GM18505 (cell line): ENCODE measurements around the gene INA.

Source experiments
- ATAC-seq: cut with Tn5 transposase; IDR thresholded peaks from one replicate; pipeline ENCODE4 v1.9.1; 2021; ENCODE audit not compliant: unreplicated experiment
- POLR2A ChIP-seq: IDR thresholded peaks from 4 replicates; pipeline ENCODE4 v1.6.1; 2011; ENCODE audit warnings: borderline replicate concordance; ENCODE audit not compliant: insufficient read depth, insufficient read length; ENCODE audit errors: extremely low read depth

The INA gene

GRCh38 chr10:103280506-103280905 is 3.6 kb downstream of the INA start:
- no peak for TF ChIP-seq POLR2A
- no peak for ATAC-seq

DNA sequence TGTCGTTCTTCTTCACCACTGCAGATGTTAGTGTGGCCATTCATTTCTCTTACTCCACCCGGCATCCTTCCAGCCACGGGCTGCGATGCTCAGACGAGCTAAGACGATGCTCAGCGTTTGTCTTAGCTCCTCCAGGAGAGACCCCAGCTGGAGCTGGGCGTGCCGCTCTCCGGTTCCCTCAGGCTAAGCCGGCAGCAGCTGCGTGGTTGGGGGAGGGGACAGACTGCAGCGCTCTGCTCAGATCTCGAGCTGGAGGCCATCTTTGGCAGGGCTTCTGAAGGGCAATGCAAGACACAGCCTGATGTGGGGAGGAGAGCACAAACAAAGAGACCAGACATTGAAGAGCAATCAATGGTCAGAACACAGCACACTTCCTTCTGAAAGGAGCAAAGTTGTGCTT is 4.8 kb downstream of the INA start:
- ATAC-seq = no peak
- no peak for TF ChIP-seq POLR2A

DNA sequence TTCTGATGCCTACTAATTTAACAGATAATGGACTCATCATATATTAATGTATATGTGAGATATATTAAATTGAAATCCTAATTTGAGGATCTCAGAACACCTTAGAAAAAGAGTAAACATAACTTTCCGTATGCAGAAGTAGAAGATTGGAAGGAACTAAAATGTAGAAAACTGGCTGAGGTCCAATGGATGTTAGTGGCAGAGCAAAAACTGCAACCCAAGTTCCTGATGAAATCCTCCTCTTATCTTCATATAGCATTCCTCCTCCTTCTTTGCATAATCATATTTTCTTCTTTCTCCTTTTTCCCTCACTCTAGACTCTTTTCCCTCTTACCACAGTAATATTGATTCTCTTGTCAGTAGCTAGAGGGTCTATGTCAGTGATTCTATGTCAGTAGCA is 6.0 kb downstream of the INA start:
- no peak for ATAC-seq
- TF ChIP-seq POLR2A = no peak

DNA sequence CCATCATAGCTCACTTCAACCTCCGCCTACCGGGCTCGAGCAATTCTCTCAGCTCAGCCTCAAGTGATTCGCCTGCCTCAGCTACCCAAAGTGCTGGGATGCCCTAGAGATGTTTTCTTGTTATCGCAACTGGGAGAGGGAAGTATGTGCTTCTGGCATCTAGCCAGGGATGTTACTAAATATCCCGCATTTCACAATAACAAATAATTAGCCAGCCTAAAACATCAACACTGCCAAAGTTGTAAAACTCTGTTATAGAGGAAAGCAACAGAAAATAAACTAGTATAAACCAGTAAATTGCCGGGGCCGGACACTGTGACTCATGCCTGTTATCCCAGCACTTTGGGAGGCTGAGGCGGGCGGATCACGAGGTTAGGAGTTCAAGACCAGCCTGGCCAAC is 7.2 kb downstream of the INA start:
- ATAC-seq = no peak
- no peak for TF ChIP-seq POLR2A

DNA sequence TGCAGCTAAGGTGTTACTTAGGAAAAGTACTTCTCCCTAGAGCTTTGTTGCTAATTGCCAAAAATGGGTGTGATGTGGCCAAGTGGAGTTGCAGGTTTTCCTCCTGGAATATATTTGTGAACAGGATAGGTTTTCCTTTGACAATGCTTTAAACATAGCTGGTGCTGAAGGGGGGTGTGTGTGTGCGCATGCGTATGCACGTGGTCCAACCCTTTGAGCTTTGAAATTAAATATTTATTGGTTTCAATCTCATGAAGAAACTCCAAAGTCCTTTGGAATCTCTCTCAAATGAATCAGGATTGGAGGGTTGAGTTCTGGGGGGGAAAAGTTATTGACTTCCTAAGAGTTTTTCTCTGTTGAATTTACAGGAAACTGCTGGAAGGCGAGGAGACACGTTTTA is 11.1 kb downstream of the INA start:
- no peak for TF ChIP-seq POLR2A
- ATAC-seq = no peak

- TF ChIP-seq POLR2A = no peak
- no peak for ATAC-seq
These were observed 14.7 kb downstream of the INA start for GRCh38 chr10:103291588-103291987.

DNA sequence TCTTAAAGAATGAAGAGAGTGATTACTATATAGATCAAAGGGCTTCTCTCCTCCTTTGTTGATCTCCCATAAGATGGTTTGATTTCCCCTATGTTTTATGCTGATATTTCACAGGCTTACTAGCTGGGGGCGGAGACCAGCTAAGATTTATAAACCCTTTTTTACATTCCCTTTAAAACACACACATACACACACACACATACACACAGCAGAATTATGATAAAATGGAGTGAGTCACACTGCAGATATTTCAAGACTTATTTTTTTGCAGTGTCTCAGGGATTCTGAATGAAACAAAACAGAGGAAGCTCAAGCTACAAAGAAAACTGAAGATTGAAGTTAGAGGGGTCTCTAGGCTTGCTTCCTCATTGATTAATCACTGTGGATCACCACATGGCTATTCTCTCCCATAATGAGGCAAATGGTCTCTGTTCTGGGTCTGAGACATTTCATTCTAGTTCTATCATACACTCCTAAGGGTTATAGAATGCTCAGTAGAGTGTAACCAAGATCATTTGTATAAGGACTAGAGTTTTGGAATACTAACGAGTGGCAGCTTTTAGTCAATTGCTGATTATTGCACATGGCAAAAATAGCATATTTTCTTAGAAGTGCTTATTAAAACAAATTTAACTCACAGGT is 18.6 kb downstream of the INA start:
- TF ChIP-seq POLR2A = no peak
- ATAC-seq = no peak

- ATAC-seq = no peak
- TF ChIP-seq POLR2A = no peak
These were observed 30.7 kb downstream of the INA start for GRCh38 chr10:103307594-103307993.

GRCh38 chr10:103310197-103310596 is 33.3 kb downstream of the INA start:
- no peak for ATAC-seq
- no peak for TF ChIP-seq POLR2A

GRCh38 chr10:103316087-103316486 is 39.1 kb downstream of the INA start:
- no peak for ATAC-seq
- TF ChIP-seq POLR2A = no peak

DNA sequence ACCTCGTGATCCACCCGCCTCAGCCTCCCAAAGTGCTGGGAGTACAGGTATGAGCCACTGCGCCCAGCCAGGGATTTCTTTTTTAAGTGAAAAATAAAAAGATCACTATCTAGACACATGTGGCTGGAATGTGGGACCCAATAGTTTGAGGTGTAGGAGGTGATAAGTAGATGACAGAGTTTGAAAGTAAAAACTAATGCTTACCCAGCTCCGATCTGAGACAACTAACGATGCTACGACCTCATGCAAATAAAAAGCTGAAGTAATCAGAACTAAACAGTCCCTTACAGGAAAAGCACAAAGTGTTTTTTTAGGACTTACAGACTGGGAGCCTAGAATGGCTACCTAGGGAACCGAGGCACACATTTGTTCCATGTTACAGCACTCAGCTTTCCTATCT is 51.0 kb downstream of the INA start:
- no peak for TF ChIP-seq POLR2A
- ATAC-seq = no peak

DNA sequence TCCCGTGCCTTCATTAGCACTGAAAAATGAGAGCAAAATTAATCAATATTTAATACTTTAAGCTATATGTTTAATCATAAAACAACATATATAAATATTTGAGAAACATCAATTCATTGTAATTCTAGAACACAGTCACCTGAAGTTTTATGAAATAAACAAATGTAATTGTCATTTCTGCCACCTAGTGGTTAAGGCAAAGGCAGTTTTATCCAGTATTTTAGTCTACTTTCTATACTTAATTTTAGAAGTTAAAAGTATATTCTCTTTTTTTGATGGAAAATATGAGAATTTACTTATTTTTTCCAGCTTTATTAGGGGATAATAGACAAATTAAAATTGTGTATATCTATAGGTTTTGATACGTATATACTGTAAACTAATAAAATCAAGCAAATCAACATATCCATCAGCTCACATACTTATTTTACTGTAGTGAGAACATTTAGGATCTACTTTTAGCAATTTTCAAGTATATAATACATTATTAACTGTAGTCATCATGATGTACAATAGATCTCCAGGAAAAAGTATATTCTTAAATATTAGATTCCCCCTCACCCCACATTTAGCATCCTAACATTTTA is 57.1 kb downstream of the INA start:
- no peak for ATAC-seq
- no peak for TF ChIP-seq POLR2A

GRCh38 chr10:103334567-103334966 is 57.6 kb downstream of the INA start:
- TF ChIP-seq POLR2A = no peak
- ATAC-seq = no peak

DNA sequence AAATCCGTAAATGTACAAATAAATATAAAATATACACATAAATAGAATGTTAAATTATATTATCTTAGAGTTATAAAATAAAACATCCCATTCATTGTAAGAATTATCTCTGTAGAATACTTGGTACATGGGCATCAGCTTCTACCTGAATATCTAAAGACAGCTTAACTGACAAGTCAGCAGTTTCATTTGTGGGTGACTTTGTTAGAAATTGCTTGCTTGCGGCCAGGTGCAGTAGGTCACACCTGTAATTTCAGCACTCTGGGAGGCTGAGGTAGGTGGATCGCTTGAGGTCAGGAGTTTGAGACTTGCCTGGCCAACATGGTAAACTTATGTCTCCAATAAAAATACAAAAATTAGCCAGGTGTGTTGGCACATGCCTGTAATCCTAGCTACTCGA is 59.4 kb downstream of the INA start:
- ATAC-seq = no peak
- TF ChIP-seq POLR2A = no peak
